ENCODE data around the gene NUDT17.

NUDT17 gene

GRCh38 chr1:145846201-145846612 lies 777 bp downstream of the NUDT17 start:
- DNase-seq: peak in 7 of 58 donors; percentile 5 to 53 (median 24)

- DNase-seq: no peak
These were observed 2.4 kb downstream of the NUDT17 start for GRCh38 chr1:145847827-145848226.

- peak in 1 of 58 donors; percentile 7 for DNase-seq
These were observed 4.1 kb downstream of the NUDT17 start for GRCh38 chr1:145849356-145850160.

- no peak for DNase-seq
These were observed 10.1 kb downstream of the NUDT17 start for GRCh38 chr1:145855426-145855948.

GRCh38 chr1:145857170-145857569 lies 11.7 kb downstream of the NUDT17 start:
- no peak for DNase-seq

- peak in 30 of 58 donors; percentile 8 to 61 (median 42) for DNase-seq
These were observed 12.9 kb downstream of the NUDT17 start for GRCh38 chr1:145858238-145858900.

GRCh38 chr1:145858901-145859490 lies 13.6 kb downstream of the NUDT17 start, which contains the start of gene PIAS3:
PIAS3 (minus strand) TSS chr1:145859081; CDS start chr1:145858990, 91 bp downstream.
- DNase-seq: peak; percentile 42 to 93 (median 87)

- peak in 57 of 58 donors; percentile 12 to 88 (median 74) for DNase-seq
These were observed 14.1 kb downstream of the NUDT17 start for GRCh38 chr1:145859491-145860023.

- DNase-seq: no peak
These were observed 18.0 kb downstream of the NUDT17 start for GRCh38 chr1:145863282-145864018.

GRCh38 chr1:145868232-145868631 lies 22.8 kb downstream of the NUDT17 start:
- no peak for DNase-seq

- peak in 46 of 58 donors; percentile 11 to 76 (median 40) for DNase-seq
These were observed 26.8 kb downstream of the NUDT17 start for GRCh38 chr1:145871994-145872924.

- no peak for DNase-seq
These were observed 29.2 kb downstream of the NUDT17 start for GRCh38 chr1:145874646-145875045.

GRCh38 chr1:145877923-145878486 lies 32.6 kb downstream of the NUDT17 start:
- no peak for DNase-seq

- no peak for DNase-seq
These were observed 33.3 kb downstream of the NUDT17 start for GRCh38 chr1:145878724-145879123.

- no peak for DNase-seq
These were observed 34.3 kb downstream of the NUDT17 start for GRCh38 chr1:145879775-145880174.

- DNase-seq: no peak
These were observed 39.2 kb downstream of the NUDT17 start for GRCh38 chr1:145884675-145885074.

- DNase-seq: peak in 57 of 58 donors; percentile 37 to 88 (median 73)
These were observed 40.4 kb downstream of the NUDT17 start, which contains the start of gene ANKRD35 for GRCh38 chr1:145885738-145886287. ANKRD35 (minus strand) TSS chr1:145885866; CDS start chr1:145885758, 108 bp downstream.

GRCh38 chr1:145886390-145886789 lies 41.0 kb downstream of the NUDT17 start:
- no peak for DNase-seq

GRCh38 chr1:145886816-145887215 lies 41.4 kb downstream of the NUDT17 start:
- DNase-seq: no peak
